Thoracic aorta (tissue), 2 donors: ENCODE results near the gene PLCB1. TPM values are rescaled to one million over a fixed set of nuclear protein-coding genes. Genes with fewer than 3 reads are reported as not detected.
"Not testable (repeated sequence)": the region's sequence is repeated elsewhere in the genome, so short reads cannot be mapped to it uniquely, and the experiment has no call there.

ENCODE experiments used
- ATAC-seq: fragments of 150-250 bp; one replicate; pipeline ENCODE4 v1.8.0; 2017; ENCODE audit warnings: low read depth; ENCODE audit not compliant: insufficient number of reproducible peaks, low FRiP score
- DNase-seq: peaks from one replicate; pipeline ENCODE4 v3.0.0-alpha.2; 2020; ENCODE audit warnings: low spot score
- H3K27ac ChIP-seq, 2 donors: fragments of 200-600 bp; sonication (generic); 1 replicate in 1 of 2; 2 replicates in 1 of 2; pipeline ENCODE4 v1.5.1; 2016; ENCODE audit warnings: mild to moderate bottlenecking in 2 of 2, moderate library complexity in 2 of 2
- H3K27me3 ChIP-seq: fragments of 200-600 bp; sonication (generic); replicated peaks from 2 replicates; pipeline ENCODE4 v1.6.0; 2016; ENCODE audit warnings: mild to moderate bottlenecking; ENCODE audit not compliant: insufficient read depth
- H3K36me3 ChIP-seq: fragments of 200-600 bp; sonication (generic); one replicate; pipeline ENCODE4 v1.5.1; 2016
- H3K4me1 ChIP-seq, 2 donors: fragments of 200-600 bp; sonication (generic); 1 replicate in 1 of 2; 2 replicates in 1 of 2; pipeline versions ENCODE4 v1.5.1 to v1.6.0; 2016; ENCODE audit warnings: low read depth in 2 of 2, mild to moderate bottlenecking in 1 of 2; ENCODE audit not compliant: control insufficient read depth in 1 of 2
- H3K4me3 ChIP-seq: fragments of 200-600 bp; sonication (generic); 2 replicates; pipeline ENCODE4 v1.5.1; 2016; ENCODE audit warnings: mild to moderate bottlenecking
- H3K9me3 ChIP-seq: fragments of 200-600 bp; sonication (generic); 2 replicates; pipeline ENCODE4 v1.5.1; 2016
- CTCF ChIP-seq: fragments of 200-600 bp; sonication (generic); IDR thresholded peaks from one replicate; pipeline ENCODE4 v1.5.1; 2019; ENCODE audit warnings: antibody characterized with exemption
- total RNA-seq, 2 donors: library from RNA; depleted of rRNA; stranded (reverse); fragments of >200 nt; gene quantifications; one replicate each; pipeline versions ENCODE4 v1.1.0 to v1.2.3, GENCODE V29; 2016

Gene PLCB1
- total RNA-seq, 2 donors from 2014 or later: 10.8 to 16.3 TPM

GRCh38 chr20:8370774-8371173 lies 238.7 kb downstream of the PLCB1 start:
- Histone ChIP-seq H3K36me3 (no peaks in the 10 kb centered on the region), H3K4me1 (no peaks in the 10 kb centered on the region), H3K9me3 (no peaks in the 10 kb centered on the region), H3K27ac (no peak overlapping the region), H3K27me3 (no peaks in the 10 kb centered on the region), H3K4me3 (no peak overlapping the region)
- ATAC-seq: no peak
- DNase-seq: no peak
- no peak for TF ChIP-seq CTCF

- Histone ChIP-seq H3K4me1 (no peaks in the 10 kb centered on the region), H3K27ac (no peak overlapping the region), H3K27me3 (no peaks in the 10 kb centered on the region), H3K36me3 (no peaks in the 10 kb centered on the region), H3K4me3 (no peak overlapping the region), H3K9me3 (no peaks in the 10 kb centered on the region)
- DNase-seq (no peak), ATAC-seq (no peak)
- no peak for TF ChIP-seq CTCF
Measured at GRCh38 chr20:8372824-8373380, 240.8 kb downstream of the PLCB1 start.

- TF ChIP-seq CTCF: no peak
- Histone ChIP-seq H3K27ac (no peak overlapping the region), H3K4me1 (no peaks in the 10 kb centered on the region), H3K36me3 (no peaks in the 10 kb centered on the region), H3K4me3 (no peak overlapping the region), H3K9me3 (no peaks in the 10 kb centered on the region), H3K27me3 (no peaks in the 10 kb centered on the region)
- ATAC-seq: no peak
- DNase-seq: no peak
Measured at GRCh38 chr20:8373579-8373978, 241.5 kb downstream of the PLCB1 start.

GRCh38 chr20:8375898-8376297 lies 243.8 kb downstream of the PLCB1 start:
- ATAC-seq (no peak), DNase-seq (no peak)
- Histone ChIP-seq H3K27me3 (no peaks in the 10 kb centered on the region), H3K4me1 (no peaks in the 10 kb centered on the region), H3K4me3 (no peak overlapping the region), H3K36me3 (no peaks in the 10 kb centered on the region), H3K9me3 (no peaks in the 10 kb centered on the region), H3K27ac (no peak overlapping the region)
- no peak for TF ChIP-seq CTCF

- H3K36me3 ChIP-seq: no peaks in the 10 kb centered on the region
- no peaks in the 10 kb centered on the region for H3K27me3 ChIP-seq
- TF ChIP-seq CTCF: no peak
- H3K9me3 ChIP-seq: no peaks in the 10 kb centered on the region
- ATAC-seq (no peak), DNase-seq (no peak)
- no peak overlapping the region for H3K27ac ChIP-seq
- H3K4me1 ChIP-seq: no peaks in the 10 kb centered on the region
- H3K4me3 ChIP-seq: no peak overlapping the region
Measured at GRCh38 chr20:8376940-8377339, 244.9 kb downstream of the PLCB1 start.

- ATAC-seq, H3K4me3 ChIP-seq, H3K9me3 ChIP-seq, H3K27me3 ChIP-seq, H3K36me3 ChIP-seq, DNase-seq, H3K27ac ChIP-seq, H3K4me1 ChIP-seq: not testable (repeated sequence)
Measured at GRCh38 chr20:8379125-8379524, 247.1 kb downstream of the PLCB1 start.
